PC-3 (cell line): ENCODE measurements around the gene ERCC3. TPM values are rescaled to one million over a fixed set of nuclear protein-coding genes. Genes with fewer than 3 reads are reported as not detected.
"Not testable (repeated sequence)": the region's sequence is repeated elsewhere in the genome, so short reads cannot be mapped to it uniquely, and the experiment has no call there.

Source experiments
- ATAC-seq: fragments of 200-7000 bp; cut with Tn5 transposase; 2 replicates; pipeline ENCODE4 v1.9.1; 2020; ENCODE audit warnings: mild to moderate bottlenecking, moderate library complexity
- BruUV-seq: library from RNA; stranded (reverse); fragments of 400-500 nt; replicated peaks from 2 replicates; lab custom pipeline; 2021; lab: Mats Ljungman, UMichigan
- CTCF ChIA-PET: fragments of 300-600 bp; sonication (Branson Sonifier 250); formaldehyde crosslinking; loops from one replicate; lab custom pipeline; 2022; ENCODE audit warnings: antibody characterized with exemption; lab: Charles Lee
- POLR2A ChIA-PET: fragments of 300-600 bp; sonication (Branson Sonifier 250); formaldehyde crosslinking; loops from one replicate; lab custom pipeline; 2022; ENCODE audit warnings: antibody characterized with exemption; ENCODE audit not compliant: unreplicated experiment; lab: Charles Lee
- DNase-seq: peaks from one replicate; pipeline ENCODE4 v3.0.0-alpha.2; 2015
- H2AFZ ChIP-seq: fragments of 300-600 bp; sonication (generic); 2 replicates; pipeline ENCODE4 v1.6.0; 2016; ENCODE audit warnings: antibody characterized with exemption, low read length
- H3F3A ChIP-seq: fragments of 300-600 bp; sonication (generic); one replicate; pipeline ENCODE4 v1.6.0; 2017; ENCODE audit warnings: antibody characterized with exemption, low read length, control low read depth, mild to moderate bottlenecking; ENCODE audit not compliant: unreplicated experiment
- H3K27ac ChIP-seq: fragments of 300-600 bp; sonication (generic); 2 replicates; pipeline ENCODE4 v1.5.1; 2016; ENCODE audit warnings: mild to moderate bottlenecking, low read length
- H3K27me3 ChIP-seq: fragments of 300-600 bp; sonication (generic); 2 replicates; pipeline ENCODE4 v1.6.1; 2016; ENCODE audit warnings: low read length, mixed read lengths
- H3K36me3 ChIP-seq: fragments of 300-600 bp; sonication (generic); 2 replicates; pipeline ENCODE4 v1.6.1; 2016; ENCODE audit warnings: low read depth, mixed run types, low read length, mixed read lengths
- H3K4me1 ChIP-seq: fragments of 300-600 bp; sonication (generic); 2 replicates; pipeline ENCODE4 v1.5.1; 2016; ENCODE audit warnings: low read length; ENCODE audit not compliant: insufficient read depth
- H3K4me2 ChIP-seq: fragments of 300-600 bp; sonication (generic); 2 replicates; pipeline ENCODE4 v1.6.0; 2016; ENCODE audit warnings: low read length
- H3K4me3 ChIP-seq: fragments of 300-600 bp; sonication (generic); 2 replicates; pipeline ENCODE4 v1.5.1; 2016; ENCODE audit warnings: mild to moderate bottlenecking, low read length, mixed read lengths
- H3K79me2 ChIP-seq: fragments of 300-600 bp; sonication (generic); 2 replicates; pipeline ENCODE4 v1.6.1; 2017; ENCODE audit warnings: low read length, mixed read lengths
- H3K9ac ChIP-seq: fragments of 300-600 bp; sonication (generic); 2 replicates; pipeline ENCODE4 v1.6.0; 2016; ENCODE audit warnings: mild to moderate bottlenecking, low read length
- H3K9me2 ChIP-seq: fragments of 300-600 bp; sonication (generic); replicated peaks from 2 replicates; pipeline ENCODE4 v1.6.1; 2016; ENCODE audit warnings: mixed run types, low read length, mixed read lengths
- H3K9me3 ChIP-seq: fragments of 300-600 bp; sonication (generic); 2 replicates; pipeline ENCODE4 v1.6.1; 2016; ENCODE audit warnings: low read length, mixed read lengths
- H4K20me1 ChIP-seq: fragments of 300-600 bp; sonication (generic); 2 replicates; pipeline ENCODE4 v1.6.1; 2016; ENCODE audit warnings: low read length, mixed read lengths
- CTCF ChIP-seq: fragments of 300-600 bp; sonication (generic); conservative IDR thresholded peaks from 2 replicates; pipeline ENCODE4 v1.5.1; 2017; ENCODE audit warnings: antibody characterized with exemption, low read depth, mild to moderate bottlenecking, low read length
- EZH2 ChIP-seq: fragments of 300-600 bp; sonication (generic); IDR thresholded peaks from one replicate; pipeline ENCODE4 v1.6.1; 2017; ENCODE audit warnings: antibody characterized with exemption, mild to moderate bottlenecking, low read length; ENCODE audit not compliant: unreplicated experiment
- EZH2phosphoT487 ChIP-seq: fragments of 300-600 bp; sonication (generic); IDR thresholded peaks from 2 replicates; pipeline ENCODE4 v1.6.1; 2018; ENCODE audit warnings: mild to moderate bottlenecking, antibody characterized with exemption, low read length, borderline replicate concordance
- intact Hi-C: fragments of 100-400 bp; cut with micrococcal nuclease; formaldehyde crosslinking; loops from 2 replicates; pipeline ENCODE4 v1.9.0; 2023
- total RNA-seq: library from RNA; depleted of rRNA; stranded (reverse); fragments of >200 nt; gene quantifications from 2 replicates; pipeline ENCODE4 v1.2.3, GENCODE V29; 2014

The ERCC3 gene
- total RNA-seq, 1 experiment from 2014 or later = 39.0 TPM

- peak overlapping the region; percentile 59 for H3K4me3 ChIP-seq
- peaks cover 4% of the 10 kb centered on the region for H3F3A ChIP-seq
- H3K9ac ChIP-seq = peak overlapping the region; percentile 79
- no peaks in the 10 kb centered on the region for H3K9me2 ChIP-seq
- peaks cover 34% of the 10 kb centered on the region for H3K4me1 ChIP-seq
- H3K9me3 ChIP-seq = no peaks in the 10 kb centered on the region
- intact Hi-C loops = loop anchor here (1.0 to 10.0 kb wide), 5 partner anchors 8 to 159 kb away; partner anchors contain the start of genes ERCC3 and MAP3K2
- peak overlapping the region; percentile 88 for H3K27ac ChIP-seq
- ChIA-PET CTCF (no interaction called here), POLR2A (no interaction called here)
- no peak for TF ChIP-seq CTCF
- no peak for TF ChIP-seq EZH2phosphoT487
- TF ChIP-seq EZH2 = no peak
- ATAC-seq = peak; percentile 4; the same call in 1 of the 2 replicates
- no peaks in the 10 kb centered on the region for H3K36me3 ChIP-seq
- no peak overlapping the region for H2AFZ ChIP-seq
- no peaks in the 10 kb centered on the region for H3K79me2 ChIP-seq
- peak overlapping the region; percentile 89 for H3K4me2 ChIP-seq
- no peaks in the 10 kb centered on the region for H3K27me3 ChIP-seq
- peak; percentile 26 for DNase-seq
- BruUV-seq = no TSS peak
- no peaks in the 10 kb centered on the region for H4K20me1 ChIP-seq
Observed at GRCh38 chr2:127226132-127226519, 67.8 kb downstream of the ERCC3 start.

- Histone ChIP-seq H4K20me1 (no peaks in the 10 kb centered on the region), H3K36me3 (no peaks in the 10 kb centered on the region), H3K4me1 (peaks cover 36% of the 10 kb centered on the region), H3K9me3 (no peaks in the 10 kb centered on the region), H3K9ac (peak overlapping the region; percentile 79), H3K4me2 (peak overlapping the region; percentile 89), H3K4me3 (peak overlapping the region; percentile 59), H3K9me2 (no peaks in the 10 kb centered on the region), H3F3A (peaks cover 4% of the 10 kb centered on the region), H2AFZ (peak overlapping the region; percentile 3; the same call in 1 of the 2 replicates), H3K79me2 (no peaks in the 10 kb centered on the region), H3K27ac (peak overlapping the region; percentile 88), H3K27me3 (no peaks in the 10 kb centered on the region)
- intact Hi-C loops = loop anchor here (5.0 to 10.0 kb wide), 2 partner anchors 97 to 159 kb away; partner anchors contain the start of gene MAP3K2
- CTCF ChIA-PET = interaction anchor here (1.0 kb wide), 1 partner anchor 28 kb away, joined by 3 read pairs; no protein-coding TSS in a partner anchor
- TF ChIP-seq CTCF (no peak), EZH2phosphoT487 (no peak)
- POLR2A ChIA-PET = no interaction called here
- DNase-seq = peak; percentile 67
- peak; percentile 10 for ATAC-seq
- no TSS peak for BruUV-seq
Observed at GRCh38 chr2:127225186-127225960, 68.6 kb downstream of the ERCC3 start.

- CTCF ChIA-PET = interaction anchor here (1.0 kb wide), 1 partner anchor 27 kb away, joined by 3 read pairs; no protein-coding TSS in a partner anchor
- not testable (repeated sequence) for H3K9ac ChIP-seq, H3K79me2 ChIP-seq, BruUV-seq, H3K4me3 ChIP-seq, H3K36me3 ChIP-seq, H3K9me2 ChIP-seq, H3F3A ChIP-seq, H4K20me1 ChIP-seq, H3K27ac ChIP-seq, H2AFZ ChIP-seq, H3K27me3 ChIP-seq, H3K4me2 ChIP-seq, H3K9me3 ChIP-seq, ATAC-seq, DNase-seq
- intact Hi-C loops = loop anchor here (10.0 kb wide), 1 partner anchor 161 kb away; the partner anchor contains the start of gene MAP3K2
- H3K4me1 ChIP-seq = peaks cover 41% of the 10 kb centered on the region
- POLR2A ChIA-PET = interaction anchor here (0.6 kb wide), 1 partner anchor 11 kb away, joined by 8 read pairs; no protein-coding TSS in a partner anchor
Observed at GRCh38 chr2:127224135-127224534, 69.8 kb downstream of the ERCC3 start.
